ENCODE measurements around the gene GRAMD2B.

- TF ChIP-seq MAX (IDR thresholded peaks at IDR 0.05) (no peak), TAF1 (IDR thresholded peaks at IDR 0.05; ENCODE audit: low read depth) (no peak), ZBTB7A (IDR thresholded peaks at IDR 0.05; ENCODE audit: low read depth) (no peak), TCF12 (IDR thresholded peaks at IDR 0.05; ENCODE audit: low read depth) (no peak), EP300 (IDR thresholded peaks at IDR 0.05; ENCODE audit: borderline replicate concordance) (no peak), RAD21 (IDR thresholded peaks at IDR 0.05; ENCODE audit: low read depth) (no peak), EGR1 (IDR thresholded peaks at IDR 0.05) (no peak)
- TF ChIP-seq, protein P1, sequence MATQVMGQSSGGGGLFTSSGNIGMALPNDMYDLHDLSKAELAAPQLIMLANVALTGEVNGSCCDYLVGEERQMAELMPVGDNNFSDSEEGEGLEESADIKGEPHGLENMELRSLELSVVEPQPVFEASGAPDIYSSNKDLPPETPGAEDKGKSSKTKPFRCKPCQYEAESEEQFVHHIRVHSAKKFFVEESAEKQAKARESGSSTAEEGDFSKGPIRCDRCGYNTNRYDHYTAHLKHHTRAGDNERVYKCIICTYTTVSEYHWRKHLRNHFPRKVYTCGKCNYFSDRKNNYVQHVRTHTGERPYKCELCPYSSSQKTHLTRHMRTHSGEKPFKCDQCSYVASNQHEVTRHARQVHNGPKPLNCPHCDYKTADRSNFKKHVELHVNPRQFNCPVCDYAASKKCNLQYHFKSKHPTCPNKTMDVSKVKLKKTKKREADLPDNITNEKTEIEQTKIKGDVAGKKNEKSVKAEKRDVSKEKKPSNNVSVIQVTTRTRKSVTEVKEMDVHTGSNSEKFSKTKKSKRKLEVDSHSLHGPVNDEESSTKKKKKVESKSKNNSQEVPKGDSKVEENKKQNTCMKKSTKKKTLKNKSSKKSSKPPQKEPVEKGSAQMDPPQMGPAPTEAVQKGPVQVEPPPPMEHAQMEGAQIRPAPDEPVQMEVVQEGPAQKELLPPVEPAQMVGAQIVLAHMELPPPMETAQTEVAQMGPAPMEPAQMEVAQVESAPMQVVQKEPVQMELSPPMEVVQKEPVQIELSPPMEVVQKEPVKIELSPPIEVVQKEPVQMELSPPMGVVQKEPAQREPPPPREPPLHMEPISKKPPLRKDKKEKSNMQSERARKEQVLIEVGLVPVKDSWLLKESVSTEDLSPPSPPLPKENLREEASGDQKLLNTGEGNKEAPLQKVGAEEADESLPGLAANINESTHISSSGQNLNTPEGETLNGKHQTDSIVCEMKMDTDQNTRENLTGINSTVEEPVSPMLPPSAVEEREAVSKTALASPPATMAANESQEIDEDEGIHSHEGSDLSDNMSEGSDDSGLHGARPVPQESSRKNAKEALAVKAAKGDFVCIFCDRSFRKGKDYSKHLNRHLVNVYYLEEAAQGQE (IDR thresholded peaks at IDR 0.05; ENCODE audit: low read depth): no peak
These were observed 44.9 kb downstream of the GRAMD2B start for GRCh38 chr5:126468091-126468490.

Measured in Ishikawa (cell line).